T-helper 17 cell (primary cell): ENCODE data around the gene STK32C. TPM values are rescaled to one million over a fixed set of nuclear protein-coding genes. Genes with fewer than 3 reads are reported as not detected.

Source experiments
- ATAC-seq: fragments of 150-1000 bp; cut with Tn5 transposase; 2 replicates; pipeline ENCODE4 v1.10.0; 2021; ENCODE audit warnings: mild to moderate bottlenecking, moderate library complexity
- DNase-seq, 3 donors: peaks; one replicate each; pipeline versions ENCODE4 v3.0.0 to v3.0.0-alpha.2; 2020 to 2021
- H3K9me3 ChIP-seq: one replicate; pipeline ENCODE4 v1.7.0; 2013; ENCODE audit warnings: low read length, mild to moderate bottlenecking; ENCODE audit not compliant: control insufficient read depth, poor library complexity, severe bottlenecking
- H3K27ac Mint-ChIP-seq: one replicate; pipeline ENCODE4 v1.8.0; 2022; ENCODE audit warnings: mild to moderate bottlenecking, moderate library complexity, mixed read lengths
- H3K27me3 Mint-ChIP-seq: one replicate; pipeline ENCODE4 v1.8.0; 2022; ENCODE audit warnings: mixed read lengths
- H3K36me3 Mint-ChIP-seq: one replicate; pipeline ENCODE4 v1.8.0; 2022; ENCODE audit warnings: low read depth, mixed read lengths
- H3K4me1 Mint-ChIP-seq: one replicate; pipeline ENCODE4 v1.8.0; 2022; ENCODE audit warnings: mild to moderate bottlenecking, mixed read lengths
- H3K4me3 Mint-ChIP-seq: one replicate; pipeline ENCODE4 v1.8.0; 2022; ENCODE audit warnings: mild to moderate bottlenecking, moderate library complexity, mixed read lengths
- total RNA-seq, 4 donors: library from RNA in 2 of 4; stranded (reverse) in 2 of 4; gene quantifications; one replicate each; pipeline ENCODE4 v1.2.3 and lab custom pipeline; 2022 to 2026

The STK32C gene
- total RNA-seq, 2 donors from 2014 or later = 7.1 to 8.4 TPM

DNA sequence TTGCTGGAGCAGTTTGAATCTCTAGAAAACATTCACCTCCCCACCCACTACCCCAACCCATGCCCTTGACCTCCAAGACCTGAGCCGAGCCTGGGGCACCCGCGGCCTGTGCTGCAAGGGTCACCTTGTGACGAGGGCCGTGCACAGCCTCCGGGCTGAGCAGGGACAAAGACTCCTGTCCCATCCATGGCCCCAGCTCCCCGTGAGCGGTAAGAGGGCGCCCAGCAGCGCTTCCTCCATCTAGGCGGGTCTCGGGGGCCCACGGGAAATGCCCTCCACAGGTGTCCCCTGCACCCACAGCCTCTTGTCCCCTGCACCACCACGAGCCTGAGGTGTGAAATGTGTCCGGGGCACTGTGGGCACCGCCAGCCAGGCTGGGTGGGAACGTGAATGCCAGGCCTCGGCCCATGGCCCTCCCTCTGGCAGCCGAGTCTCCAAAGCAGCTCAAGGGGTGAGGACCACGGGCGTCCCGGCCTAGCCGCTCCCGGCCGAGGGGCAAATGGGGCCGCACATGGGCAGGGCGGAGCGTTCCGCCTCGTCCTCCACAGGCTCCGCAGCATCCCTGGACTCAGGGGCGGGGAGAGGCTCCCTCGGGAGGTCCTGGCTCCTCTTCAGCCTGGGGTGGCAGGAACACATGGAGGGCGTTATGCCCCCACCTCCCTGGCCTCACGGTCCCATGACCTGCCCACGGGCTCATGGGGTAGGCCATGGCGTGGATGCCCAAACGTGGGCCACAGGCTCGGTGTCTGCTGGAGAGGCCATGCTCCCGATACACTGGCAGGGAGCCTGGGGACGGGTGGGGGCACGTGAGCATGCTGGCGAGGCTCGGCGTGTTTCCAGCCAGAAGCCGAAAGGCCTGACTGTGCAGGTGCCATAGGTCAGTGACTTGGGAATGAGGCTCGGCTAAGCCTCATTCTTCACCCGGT is 100.0 kb downstream of the STK32C start:
- no peak overlapping the region for H3K27ac Mint-ChIP-seq
- H3K9me3 ChIP-seq = no peaks in the 10 kb centered on the region
- H3K4me3 Mint-ChIP-seq = no peak overlapping the region
- no peak for DNase-seq
- no peak for ATAC-seq
- H3K4me1 Mint-ChIP-seq = no peaks in the 10 kb centered on the region
- no peaks in the 10 kb centered on the region for H3K36me3 Mint-ChIP-seq
- H3K27me3 Mint-ChIP-seq = no peaks in the 10 kb centered on the region

DNA sequence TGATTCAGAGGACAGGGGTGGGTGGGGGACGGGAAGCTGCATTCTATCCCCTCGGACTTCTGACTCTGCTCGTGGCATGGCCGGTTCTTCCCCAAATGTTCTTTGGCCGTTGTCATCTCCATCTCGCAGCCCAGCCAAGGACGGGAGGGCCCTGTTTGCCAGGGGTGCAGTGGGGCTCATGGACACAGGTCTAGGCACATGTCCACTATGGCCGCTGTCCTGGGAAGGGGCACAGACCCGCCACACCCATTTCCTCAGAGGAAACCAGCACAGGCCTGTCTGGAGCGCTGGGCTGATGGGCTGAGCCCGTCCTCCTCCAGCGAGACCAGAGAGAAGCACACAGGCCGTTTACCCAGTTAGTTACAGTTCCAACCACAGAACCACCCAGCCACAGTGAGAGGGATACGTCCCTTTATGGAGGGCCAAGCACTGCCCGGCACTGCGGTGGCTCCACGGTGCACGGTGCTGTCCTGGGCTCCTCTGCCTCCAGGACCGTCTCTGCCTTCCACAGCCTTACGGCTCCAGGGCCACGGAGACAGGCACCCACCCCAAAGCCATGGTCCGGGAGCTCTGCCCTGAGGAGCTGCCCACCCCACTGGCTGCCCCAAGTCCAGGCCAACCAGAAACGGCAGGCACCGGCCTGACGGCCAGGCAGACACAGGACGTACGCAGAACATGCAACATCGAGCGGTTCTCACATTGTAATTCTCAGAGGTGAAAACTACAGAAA is 100.8 kb downstream of the STK32C start:
- no peak overlapping the region for H3K27ac Mint-ChIP-seq
- H3K9me3 ChIP-seq = no peaks in the 10 kb centered on the region
- ATAC-seq (no peak), DNase-seq (no peak)
- no peaks in the 10 kb centered on the region for H3K4me1 Mint-ChIP-seq
- no peaks in the 10 kb centered on the region for H3K27me3 Mint-ChIP-seq
- H3K36me3 Mint-ChIP-seq = no peaks in the 10 kb centered on the region
- no peak overlapping the region for H3K4me3 Mint-ChIP-seq

DNA sequence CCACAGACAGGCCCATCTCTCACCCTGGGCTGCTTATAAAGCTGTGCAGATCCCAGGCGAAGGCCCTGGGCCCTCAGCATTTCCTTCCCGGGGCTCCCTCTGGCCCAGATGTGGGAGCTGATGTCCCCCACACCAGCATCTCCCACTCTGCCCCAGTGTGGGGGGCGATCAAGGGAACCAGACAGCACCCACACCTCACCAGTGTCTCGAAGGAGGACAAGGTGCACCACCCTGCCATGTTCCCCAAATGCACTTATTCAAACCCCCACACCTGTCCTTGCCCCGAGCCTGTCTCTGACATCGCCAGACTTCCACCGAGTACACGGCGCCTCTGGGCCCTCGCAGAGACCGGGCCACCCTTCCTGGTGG is 101.4 kb downstream of the STK32C start:
- Mint-ChIP-seq H3K36me3 (no peaks in the 10 kb centered on the region), H3K27me3 (no peaks in the 10 kb centered on the region), H3K4me1 (no peaks in the 10 kb centered on the region), H3K27ac (no peak overlapping the region), H3K4me3 (no peak overlapping the region)
- no peak for DNase-seq
- ATAC-seq = no peak
- no peaks in the 10 kb centered on the region for H3K9me3 ChIP-seq

DNA sequence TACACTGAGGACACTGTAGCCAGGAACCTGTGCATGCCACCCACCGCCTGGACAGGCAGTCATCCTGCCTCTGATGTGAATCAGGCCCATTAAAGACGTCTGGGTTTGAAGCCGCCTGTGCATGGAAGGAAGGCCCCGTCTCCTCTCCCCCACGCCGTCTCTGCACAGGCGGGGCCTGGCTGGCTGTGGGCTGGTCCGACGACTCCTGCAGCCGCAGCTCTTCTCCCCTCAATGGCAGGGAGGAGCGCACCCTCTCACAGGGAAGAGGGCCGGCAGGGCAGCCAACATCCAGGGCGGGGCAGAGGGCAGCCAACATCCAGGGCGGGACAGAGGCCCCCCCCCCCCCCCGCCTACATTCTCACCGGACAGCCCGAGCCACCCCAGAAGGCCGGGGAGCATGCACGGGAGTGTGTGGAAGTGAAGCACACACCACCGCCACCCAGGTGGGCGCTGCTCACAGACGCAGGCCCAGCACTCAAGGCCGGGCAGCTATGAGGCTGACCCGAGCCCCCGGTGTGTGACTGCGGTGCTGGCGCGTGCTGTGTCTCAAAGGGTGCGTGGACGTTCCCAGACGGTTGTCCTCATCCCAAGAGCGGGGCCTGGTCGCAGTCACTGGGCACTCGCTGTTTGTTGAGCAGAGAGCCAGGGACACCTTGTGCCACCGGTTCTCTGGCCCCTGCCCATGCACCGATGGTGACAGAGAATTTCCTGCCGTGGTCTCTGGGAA is 101.9 kb downstream of the STK32C start:
- peak in 1 of 3 donors; percentile 1 for DNase-seq
- Mint-ChIP-seq H3K27me3 (no peaks in the 10 kb centered on the region), H3K27ac (no peak overlapping the region), H3K4me1 (no peaks in the 10 kb centered on the region), H3K4me3 (no peak overlapping the region), H3K36me3 (no peaks in the 10 kb centered on the region)
- no peak for ATAC-seq
- H3K9me3 ChIP-seq = no peaks in the 10 kb centered on the region

DNA sequence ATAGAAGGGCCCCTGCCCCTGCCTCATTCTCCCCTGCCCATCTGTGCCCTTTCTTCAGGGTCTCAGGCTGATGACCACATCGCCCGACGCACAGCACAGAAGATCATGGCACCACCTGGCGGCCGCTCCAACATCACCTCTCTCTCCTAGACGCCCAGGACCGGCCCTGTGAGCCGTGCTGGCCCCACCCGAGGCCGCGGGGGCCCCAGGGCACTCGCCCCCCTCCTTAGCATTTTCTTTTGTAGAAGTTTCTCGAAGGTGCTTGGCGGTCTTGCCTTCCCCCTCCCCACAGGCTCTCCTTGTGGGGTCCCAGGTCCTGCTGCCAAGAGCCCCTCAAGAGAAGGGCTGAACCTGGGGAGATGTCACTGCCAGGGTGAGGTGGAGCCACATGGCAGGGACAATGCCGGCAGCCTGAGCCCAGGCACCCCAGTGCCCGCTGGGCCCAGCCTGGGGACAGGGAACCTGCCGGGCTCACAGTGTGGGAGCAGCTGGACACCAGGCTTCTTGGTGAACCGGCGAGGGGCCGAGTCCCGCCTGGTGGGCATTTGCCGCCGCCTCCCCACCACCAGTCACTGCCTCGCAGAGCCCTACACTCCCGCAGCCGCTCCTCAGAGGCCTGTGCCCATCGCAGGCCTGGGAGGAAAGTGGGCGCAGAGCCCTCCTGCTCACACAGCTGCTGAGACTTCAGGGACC is 102.8 kb downstream of the STK32C start:
- no peaks in the 10 kb centered on the region for H3K9me3 ChIP-seq
- Mint-ChIP-seq H3K36me3 (no peaks in the 10 kb centered on the region), H3K27ac (no peak overlapping the region), H3K4me3 (no peak overlapping the region), H3K27me3 (no peaks in the 10 kb centered on the region), H3K4me1 (no peaks in the 10 kb centered on the region)
- DNase-seq (peak in 1 of 3 donors; percentile 9), ATAC-seq (no peak)

DNA sequence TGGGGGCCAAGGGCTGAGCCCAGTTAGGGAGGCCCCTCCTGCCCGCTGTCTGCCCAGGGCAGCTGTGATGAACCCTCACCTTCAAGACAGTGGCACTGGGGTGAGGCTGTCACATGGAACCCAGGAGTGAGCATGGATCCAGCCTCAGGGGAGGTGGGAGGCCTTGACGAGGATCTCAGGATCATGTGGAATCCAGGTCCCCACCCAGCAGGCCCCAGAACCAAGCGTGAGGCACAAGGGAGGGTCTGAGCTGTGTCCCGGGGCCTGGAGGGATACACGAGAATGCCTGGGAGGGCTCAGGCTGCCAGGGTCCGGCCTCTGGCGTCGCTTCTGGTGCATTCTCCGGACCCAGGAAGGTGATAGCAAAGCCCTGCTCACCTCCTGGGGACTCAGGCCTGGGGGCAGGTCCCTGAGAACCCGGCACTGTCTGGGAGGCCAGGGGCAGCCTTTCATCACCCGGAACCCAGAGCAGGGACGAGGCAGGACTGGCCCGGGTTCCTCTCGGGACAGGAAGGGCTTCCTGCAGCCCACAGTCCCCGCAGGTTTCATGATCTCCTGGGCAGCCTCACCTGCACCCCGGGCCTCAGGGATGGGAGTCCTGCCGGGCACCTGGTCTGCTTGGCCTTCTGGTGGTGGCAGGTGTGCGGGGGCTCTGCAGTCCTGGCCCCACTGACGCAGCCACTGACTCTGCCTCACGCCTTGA is 103.5 kb downstream of the STK32C start:
- no peaks in the 10 kb centered on the region for H3K9me3 ChIP-seq
- ATAC-seq (no peak), DNase-seq (no peak)
- H3K36me3 Mint-ChIP-seq = no peaks in the 10 kb centered on the region
- H3K27ac Mint-ChIP-seq = no peak overlapping the region
- no peaks in the 10 kb centered on the region for H3K27me3 Mint-ChIP-seq
- no peak overlapping the region for H3K4me3 Mint-ChIP-seq
- no peaks in the 10 kb centered on the region for H3K4me1 Mint-ChIP-seq

DNA sequence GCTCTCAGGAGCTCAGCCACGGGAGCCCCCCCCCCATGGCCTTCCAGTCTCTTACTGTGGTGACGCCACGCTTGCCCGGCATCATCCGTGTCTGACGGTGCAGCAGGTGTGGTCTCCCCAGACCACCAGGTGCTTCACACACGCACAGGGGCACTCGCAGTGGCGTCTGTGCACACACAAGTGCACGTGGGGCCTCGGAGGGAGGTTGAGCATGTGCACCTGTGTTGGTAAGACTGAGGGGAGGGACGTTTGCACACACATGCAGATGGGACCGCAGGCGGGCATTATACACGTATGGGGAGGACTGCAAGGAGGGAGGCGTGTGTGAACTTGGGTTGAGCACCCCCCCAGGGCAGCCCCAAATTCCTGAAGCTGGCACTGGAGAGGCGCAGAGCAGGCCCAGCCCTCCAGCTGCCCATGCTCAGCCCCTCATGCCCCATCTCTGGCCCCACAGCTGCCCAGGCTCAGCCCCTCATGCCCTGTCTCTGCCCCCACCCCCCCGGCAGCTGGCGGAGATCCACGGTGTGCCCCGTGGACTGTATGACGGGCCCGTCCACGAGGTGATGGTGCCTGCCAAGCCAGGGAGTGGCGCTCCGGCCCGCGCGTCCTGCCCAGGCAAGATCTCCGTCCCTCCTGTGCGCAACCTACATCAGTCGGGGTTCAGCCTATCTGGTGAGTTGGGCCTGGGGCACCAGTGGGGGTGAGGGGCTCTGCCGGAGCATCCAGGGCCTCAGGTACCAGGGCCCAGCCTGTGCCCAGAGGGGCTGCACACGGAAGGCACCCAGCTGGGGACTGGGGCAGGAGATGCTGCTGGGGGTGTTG is 104.3 kb downstream of the STK32C start:
- H3K27ac Mint-ChIP-seq = no peak overlapping the region
- no peak for DNase-seq

DNA sequence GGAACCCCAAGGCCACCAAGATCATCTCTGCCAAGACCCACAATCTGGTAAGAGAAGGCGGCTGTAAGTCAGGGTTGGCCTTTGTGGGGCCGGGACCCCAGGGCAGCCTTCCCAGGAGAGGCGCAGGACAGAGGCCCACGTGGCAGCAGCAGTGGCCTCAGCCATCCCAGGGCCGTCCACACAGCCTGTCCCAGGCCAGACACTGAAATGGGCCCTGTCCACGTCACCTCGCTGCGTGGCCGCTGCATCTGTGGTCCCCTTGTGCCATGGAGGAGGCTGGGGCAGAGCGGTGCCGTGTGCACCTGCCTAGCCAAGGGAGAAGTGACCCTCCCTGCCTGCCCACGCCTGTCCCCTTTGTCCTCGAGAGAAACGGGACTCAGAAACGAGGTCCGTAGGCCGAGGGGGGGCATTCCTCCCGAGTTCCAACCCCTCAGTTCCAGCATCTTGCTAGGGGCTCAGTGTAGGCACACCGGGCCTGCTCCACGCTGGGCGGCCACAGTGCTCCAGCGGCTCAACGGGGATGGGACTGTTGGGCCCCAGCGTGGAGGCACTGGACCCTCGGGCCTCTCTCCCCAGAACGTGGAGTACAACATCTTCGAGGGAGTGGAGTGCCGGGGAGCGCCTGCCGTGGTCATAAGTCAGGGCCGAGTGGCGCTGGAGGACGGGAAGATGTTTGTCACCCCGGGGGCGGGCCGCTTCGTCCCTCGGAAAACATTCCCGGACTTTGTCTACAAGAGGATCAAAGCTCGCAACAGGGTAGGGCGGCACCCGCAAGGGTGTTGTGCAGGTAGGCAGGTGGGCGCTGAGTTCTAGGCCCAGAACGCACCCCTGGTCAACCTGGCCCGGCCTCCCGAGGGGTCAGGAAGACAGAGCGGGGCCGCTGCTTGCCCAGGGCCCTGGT is 105.4 kb downstream of the STK32C start:
- DNase-seq (no peak), ATAC-seq (no peak)
- Mint-ChIP-seq H3K27me3 (no peaks in the 10 kb centered on the region), H3K27ac (no peak overlapping the region), H3K4me1 (no peaks in the 10 kb centered on the region), H3K36me3 (no peaks in the 10 kb centered on the region), H3K4me3 (no peak overlapping the region)
- no peaks in the 10 kb centered on the region for H3K9me3 ChIP-seq

More for the DNA sequence above, 104.3 kb downstream of the STK32C start:
- H3K9me3 ChIP-seq = no peaks in the 10 kb centered on the region
- Mint-ChIP-seq H3K4me1 (no peaks in the 10 kb centered on the region), H3K36me3 (no peaks in the 10 kb centered on the region), H3K4me3 (no peak overlapping the region), H3K27me3 (no peaks in the 10 kb centered on the region)
- no peak for ATAC-seq

DNA sequence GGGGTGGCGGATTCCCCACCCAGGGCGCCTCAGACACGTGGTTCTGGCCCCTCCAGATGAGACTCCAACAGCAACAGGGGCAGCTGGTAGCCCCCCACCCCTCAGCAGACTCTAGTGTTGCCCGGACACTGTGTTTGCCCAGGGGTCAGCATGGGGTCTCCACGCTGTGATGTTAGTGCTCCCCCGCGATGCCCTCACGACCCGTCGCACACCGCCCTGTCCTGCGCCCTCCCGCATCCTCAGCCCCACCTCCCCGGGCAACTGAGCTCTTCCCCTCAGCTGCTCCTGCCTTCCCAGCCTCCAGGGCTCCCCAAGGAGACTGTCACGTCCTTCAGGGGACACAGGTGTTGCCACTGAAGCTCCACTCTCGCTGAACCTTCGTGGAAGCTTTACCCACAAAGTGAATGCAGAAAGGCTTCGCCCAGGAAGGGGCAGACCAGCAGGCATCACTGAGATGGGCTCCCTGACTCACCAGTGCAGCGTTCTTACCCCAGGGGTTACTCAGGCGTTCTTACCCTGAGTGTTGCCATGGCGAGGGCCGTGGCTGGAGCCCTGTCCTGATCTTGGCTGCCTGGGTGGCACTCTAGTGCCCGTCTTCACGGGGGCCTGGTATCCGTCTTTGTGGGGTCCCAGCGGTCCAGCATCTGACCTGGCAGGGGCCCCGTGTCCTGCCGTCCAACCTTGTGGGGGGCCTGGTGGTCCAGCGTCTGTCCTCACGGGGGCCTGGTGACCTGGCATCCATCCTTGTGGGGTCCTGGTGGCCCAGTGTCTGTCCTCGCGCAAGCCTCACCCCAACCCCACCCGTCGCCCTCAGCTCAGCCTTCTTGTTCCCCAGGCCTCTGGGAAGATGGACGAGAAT is 106.4 kb downstream of the STK32C start:
- no peaks in the 10 kb centered on the region for H3K27me3 Mint-ChIP-seq
- no peak overlapping the region for H3K27ac Mint-ChIP-seq
- ATAC-seq (no peak), DNase-seq (no peak)
- no peaks in the 10 kb centered on the region for H3K4me1 Mint-ChIP-seq
- no peak overlapping the region for H3K4me3 Mint-ChIP-seq
- H3K36me3 Mint-ChIP-seq = no peaks in the 10 kb centered on the region
- H3K9me3 ChIP-seq = no peaks in the 10 kb centered on the region

DNA sequence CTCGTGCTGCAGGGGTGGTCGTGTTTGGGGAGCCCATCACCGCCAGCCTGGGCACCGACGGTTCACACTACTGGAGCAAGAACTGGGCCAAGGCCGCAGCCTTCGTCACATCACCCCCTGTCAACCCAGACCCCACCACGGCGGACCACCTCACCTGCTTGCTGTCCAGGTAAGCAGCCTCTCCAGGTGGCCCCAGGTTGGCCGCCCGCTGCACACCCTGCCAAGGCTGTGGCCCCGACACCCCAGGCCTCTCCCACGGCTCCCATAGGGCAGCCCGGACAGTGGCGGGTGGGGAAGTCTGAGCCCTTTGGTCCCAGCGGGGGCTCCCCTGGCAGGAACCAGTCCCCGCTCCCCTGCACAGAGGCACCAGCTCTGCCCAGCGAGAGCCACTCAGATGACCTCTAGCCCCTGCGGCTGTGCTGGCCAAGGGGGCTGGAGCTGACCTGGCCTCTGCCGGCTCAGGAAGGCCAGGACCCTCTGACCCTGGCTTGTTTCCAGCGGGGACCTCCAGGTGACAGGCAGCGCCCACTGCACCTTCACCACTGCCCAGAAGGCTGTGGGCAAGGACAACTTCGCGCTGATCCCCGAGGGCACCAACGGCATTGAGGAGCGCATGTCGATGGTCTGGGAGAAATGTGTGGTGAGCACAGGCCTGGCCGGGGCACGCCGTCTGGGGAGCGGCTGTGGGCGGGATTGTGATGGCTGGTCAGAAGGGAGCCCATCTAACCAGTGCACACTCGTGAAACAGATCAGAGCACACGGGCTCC is 107.2 kb downstream of the STK32C start:
- Mint-ChIP-seq H3K4me1 (no peaks in the 10 kb centered on the region), H3K36me3 (no peaks in the 10 kb centered on the region), H3K4me3 (no peak overlapping the region), H3K27ac (no peak overlapping the region), H3K27me3 (no peaks in the 10 kb centered on the region)
- H3K9me3 ChIP-seq = no peaks in the 10 kb centered on the region
- DNase-seq = no peak
- ATAC-seq = no peak
